Fibroblast of pulmonary artery (primary cell): ENCODE data around the gene CHIT1.

Experiments used
- DNase-seq: peaks from one replicate; pipeline ENCODE4 v3.0.0-alpha.2; 2010; ENCODE audit warnings: low read depth
- H3K4me3 ChIP-seq: replicated peaks from 2 replicates; pipeline ENCODE4 v1.5.1; 2011; ENCODE audit warnings: low read depth, mild to moderate bottlenecking, control low read depth, low read length, moderate library complexity
- CTCF ChIP-seq: IDR thresholded peaks from 2 replicates; pipeline ENCODE4 v1.5.1; 2011; ENCODE audit warnings: mild to moderate bottlenecking, control low read depth, low read length, inconsistent platforms; ENCODE audit errors: missing control alignments

CHIT1 gene

DNA sequence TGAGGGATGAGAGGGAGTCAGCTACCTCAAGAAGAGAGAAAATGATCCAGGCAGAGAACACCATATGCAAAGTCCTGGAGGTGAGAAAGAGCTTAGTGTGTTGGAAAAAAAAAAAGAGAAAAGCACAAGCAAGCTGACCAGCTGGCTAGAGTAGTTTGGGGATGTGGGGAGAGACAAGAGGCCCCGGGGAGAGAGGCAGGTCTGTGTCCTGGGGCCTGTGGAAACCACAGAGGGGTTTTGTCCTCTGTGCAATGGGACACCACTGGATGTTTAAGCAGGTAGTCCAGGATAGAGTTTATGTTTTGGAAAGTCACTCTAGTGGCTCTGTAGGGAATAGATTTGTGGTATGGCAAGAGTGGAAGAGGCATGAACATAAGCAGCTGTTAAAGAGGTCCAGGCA is 28.6 kb downstream of the CHIT1 start:
- DNase-seq: no peak
- TF ChIP-seq CTCF: no peak
- no peak overlapping the region for H3K4me3 ChIP-seq

DNA sequence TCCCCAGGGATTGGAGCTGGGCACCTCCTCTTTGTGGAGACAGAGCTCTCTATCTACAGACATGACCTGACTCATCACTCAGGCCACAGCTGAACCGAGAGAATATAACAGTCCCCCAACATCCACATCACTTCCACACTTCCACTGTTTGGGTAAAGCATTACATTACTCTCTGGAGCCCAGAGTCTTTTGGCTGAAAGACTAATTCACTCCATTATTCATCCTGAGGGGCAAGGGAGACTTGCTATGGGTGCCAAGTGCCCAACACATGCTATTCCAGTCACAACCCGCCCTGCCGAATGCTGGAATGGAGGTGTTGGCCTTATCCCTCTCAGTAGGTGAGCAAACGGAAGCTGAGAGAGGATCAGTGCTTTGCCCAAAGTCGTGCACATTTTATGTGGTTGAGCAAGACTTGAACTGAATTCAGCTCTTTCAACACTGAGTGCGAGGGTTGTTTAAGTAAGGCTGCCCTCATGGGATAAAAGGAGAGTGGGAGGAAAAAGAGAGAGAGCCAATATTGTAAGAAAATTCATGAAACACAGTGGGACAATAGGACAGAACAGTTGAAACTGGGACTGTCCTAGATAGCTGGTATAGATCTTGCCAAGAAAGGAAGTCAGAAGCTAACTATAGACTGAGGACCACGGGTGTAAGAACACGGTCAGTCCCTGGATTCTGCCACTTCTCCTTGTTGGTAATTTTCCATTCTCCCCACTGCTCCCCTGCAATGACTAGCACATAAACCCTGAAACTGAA is 29.5 kb downstream of the CHIT1 start:
- TF ChIP-seq CTCF: no peak
- DNase-seq: peak; percentile 94
- no peak overlapping the region for H3K4me3 ChIP-seq

DNA sequence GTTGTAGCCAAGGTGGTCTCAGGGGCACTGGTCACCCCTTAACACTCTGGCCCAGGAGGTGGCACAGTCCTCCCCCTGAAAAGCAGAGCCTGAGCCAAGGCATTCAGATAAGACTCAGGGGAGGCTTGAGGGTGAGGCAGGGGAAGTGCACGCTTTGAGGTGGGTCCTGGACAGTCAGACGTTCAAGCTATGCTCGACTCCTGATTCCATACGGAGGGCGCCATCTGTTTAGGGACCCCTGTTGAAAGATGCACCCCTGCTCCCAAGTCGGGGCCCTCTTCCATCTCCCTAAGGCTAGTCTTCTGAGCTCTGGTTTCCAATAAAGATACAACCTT is 30.0 kb downstream of the CHIT1 start:
- H3K4me3 ChIP-seq: no peak overlapping the region
- no peak for TF ChIP-seq CTCF
- DNase-seq: no peak

- H3K4me3 ChIP-seq: no peak overlapping the region
- DNase-seq: no peak
- no peak for TF ChIP-seq CTCF
Observed at GRCh38 chr1:203199002-203199401, 30.5 kb downstream of the CHIT1 start.

GRCh38 chr1:203197625-203198024 is 31.8 kb downstream of the CHIT1 start:
- no peak for TF ChIP-seq CTCF
- DNase-seq: peak; percentile 68
- H3K4me3 ChIP-seq: no peak overlapping the region

GRCh38 chr1:203196371-203196770 is 33.1 kb downstream of the CHIT1 start:
- DNase-seq: no peak
- no peak overlapping the region for H3K4me3 ChIP-seq
- no peak for TF ChIP-seq CTCF

- no peak overlapping the region for H3K4me3 ChIP-seq
Observed at GRCh38 chr1:203190949-203191348, 38.5 kb downstream of the CHIT1 start.

More at GRCh38 chr1:203190949-203191348, 38.5 kb downstream of the CHIT1 start:
- TF ChIP-seq CTCF: no peak
- DNase-seq: no peak
